Measurements from ENCODE around the gene MPDZ. TPM values are rescaled to one million over a fixed set of nuclear protein-coding genes. Genes with fewer than 3 reads are reported as not detected.

MPDZ gene
- total and polyA plus RNA-seq, 10 donors, result 3.8 to 42.8 (median 26.8) TPM

DNA sequence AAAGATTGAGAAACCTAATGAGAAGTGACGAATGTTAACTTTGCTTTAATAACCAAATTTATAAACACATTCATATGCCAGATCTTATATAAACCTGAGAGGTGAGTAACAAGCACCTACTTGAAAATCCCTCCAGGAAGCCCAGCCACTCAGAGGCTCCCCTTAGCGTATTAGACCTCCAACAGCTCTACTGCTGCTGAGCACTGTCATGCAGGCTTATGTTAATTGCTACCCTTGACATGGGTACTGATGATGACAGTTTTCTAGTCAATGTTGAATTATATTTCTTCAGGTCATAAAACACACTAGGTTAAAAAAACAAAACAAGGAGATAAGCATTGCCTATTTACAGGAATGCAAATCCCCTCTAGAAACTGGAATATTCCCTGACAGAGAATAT is 161.2 kb downstream of the MPDZ start:
- H3K27ac ChIP-seq, result no peak overlapping the region
- no peaks in the 10 kb centered on the region for H3K4me1 ChIP-seq
- H3K4me3 ChIP-seq, result no peak overlapping the region
- H3K9me3 ChIP-seq, result no peaks in the 10 kb centered on the region
- 82 to 90% (median 87%) methylated on average over 2 of the region's 2 CpGs for WGBS, 5 donors
- intact Hi-C loops (cut with DNase I; ENCODE audit: low total_unique reads), result no loop called here
- H3K36me3 ChIP-seq, result peaks cover 0 to 28% (median 5%) of the 10 kb centered on the region in 6 donors
- no peak for TF ChIP-seq POLR2A (IDR thresholded peaks at IDR 0.05)
- no peaks in the 10 kb centered on the region for H3K27me3 ChIP-seq (replicated peaks in 1 of 7)
- no peak for DNase-seq

DNA sequence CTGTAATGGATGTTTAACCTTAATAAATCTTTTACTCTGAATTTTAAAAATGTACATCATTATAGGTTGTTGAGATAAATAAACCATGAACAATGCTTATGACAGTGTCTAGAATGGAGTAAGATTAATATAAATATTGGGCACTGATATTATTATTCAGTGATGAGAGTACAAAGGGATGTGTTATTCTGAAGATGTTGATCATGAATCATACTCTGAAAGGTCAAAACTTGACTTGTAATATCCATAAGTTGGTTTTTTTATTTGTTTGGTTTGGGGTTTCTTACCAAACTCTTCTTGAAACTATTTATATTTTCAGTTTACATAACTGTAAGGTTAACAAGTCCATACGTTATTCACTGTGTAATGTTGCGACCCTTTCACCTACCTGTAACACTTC is 163.2 kb downstream of the MPDZ start:
- Histone ChIP-seq H3K27me3 (replicated peaks in 1 of 7) (no peaks in the 10 kb centered on the region), H3K4me3 (no peak overlapping the region), H3K9me3 (no peaks in the 10 kb centered on the region), H3K4me1 (no peaks in the 10 kb centered on the region), H3K27ac (no peak overlapping the region), H3K36me3 (peaks cover 0 to 15% (median 0%) of the 10 kb centered on the region in 6 donors)
- DNase-seq, result no peak
- TF ChIP-seq, protein P1, sequence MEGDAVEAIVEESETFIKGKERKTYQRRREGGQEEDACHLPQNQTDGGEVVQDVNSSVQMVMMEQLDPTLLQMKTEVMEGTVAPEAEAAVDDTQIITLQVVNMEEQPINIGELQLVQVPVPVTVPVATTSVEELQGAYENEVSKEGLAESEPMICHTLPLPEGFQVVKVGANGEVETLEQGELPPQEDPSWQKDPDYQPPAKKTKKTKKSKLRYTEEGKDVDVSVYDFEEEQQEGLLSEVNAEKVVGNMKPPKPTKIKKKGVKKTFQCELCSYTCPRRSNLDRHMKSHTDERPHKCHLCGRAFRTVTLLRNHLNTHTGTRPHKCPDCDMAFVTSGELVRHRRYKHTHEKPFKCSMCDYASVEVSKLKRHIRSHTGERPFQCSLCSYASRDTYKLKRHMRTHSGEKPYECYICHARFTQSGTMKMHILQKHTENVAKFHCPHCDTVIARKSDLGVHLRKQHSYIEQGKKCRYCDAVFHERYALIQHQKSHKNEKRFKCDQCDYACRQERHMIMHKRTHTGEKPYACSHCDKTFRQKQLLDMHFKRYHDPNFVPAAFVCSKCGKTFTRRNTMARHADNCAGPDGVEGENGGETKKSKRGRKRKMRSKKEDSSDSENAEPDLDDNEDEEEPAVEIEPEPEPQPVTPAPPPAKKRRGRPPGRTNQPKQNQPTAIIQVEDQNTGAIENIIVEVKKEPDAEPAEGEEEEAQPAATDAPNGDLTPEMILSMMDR (IDR thresholded peaks at IDR 0.05 in 8 of 11, conservative IDR thresholded peaks at IDR 0.05 in 3 of 11), result no peak
- TF ChIP-seq POLR2A (IDR thresholded peaks at IDR 0.05), result no peak
- TF ChIP-seq POLR2AphosphoS5 (IDR thresholded peaks at IDR 0.05), result no peak
- intact Hi-C loops (cut with DNase I; ENCODE audit: low total_unique reads), result no loop called here
- WGBS, 5 donors, result 85 to 93% (median 88%) methylated on average over 2 of the region's 2 CpGs

DNA sequence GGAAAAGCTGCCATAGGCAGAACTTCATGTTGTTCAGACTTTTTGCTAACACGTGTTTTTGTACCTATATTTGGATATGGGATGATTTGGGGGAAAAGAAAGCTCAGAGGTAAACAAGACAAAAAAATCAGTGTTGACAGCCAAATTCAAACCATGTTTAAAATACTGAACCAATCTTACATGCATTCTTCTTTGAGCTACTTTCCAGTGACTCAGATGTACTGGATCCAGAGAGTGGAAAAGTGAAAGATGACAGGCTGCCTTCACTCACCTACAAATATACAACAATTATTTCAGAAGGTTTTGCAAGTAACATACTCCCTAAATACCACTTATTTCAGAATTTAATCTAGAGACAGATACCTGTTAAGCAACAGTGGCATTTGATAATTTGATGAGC is 165.7 kb downstream of the MPDZ start:
- WGBS, 5 donors, result 60 to 80% (median 68%) methylated on average over 1 of the region's 1 CpG
- Histone ChIP-seq H3K27me3 (replicated peaks in 1 of 7) (no peaks in the 10 kb centered on the region), H3K4me1 (no peaks in the 10 kb centered on the region), H3K9me3 (no peaks in the 10 kb centered on the region), H3K4me3 (no peak overlapping the region), H3K27ac (no peak overlapping the region), H3K36me3 (peaks cover 0 to 24% (median 5%) of the 10 kb centered on the region in 6 donors)
- intact Hi-C loops (cut with DNase I; ENCODE audit: low total_unique reads), result no loop called here
- DNase-seq, result no peak
- TF ChIP-seq, protein P1 (IDR thresholded peaks at IDR 0.05 in 8 of 11, conservative IDR thresholded peaks at IDR 0.05 in 3 of 11), result no peak
- TF ChIP-seq POLR2AphosphoS5 (IDR thresholded peaks at IDR 0.05) (no peak), POLR2A (IDR thresholded peaks at IDR 0.05) (no peak)

DNA sequence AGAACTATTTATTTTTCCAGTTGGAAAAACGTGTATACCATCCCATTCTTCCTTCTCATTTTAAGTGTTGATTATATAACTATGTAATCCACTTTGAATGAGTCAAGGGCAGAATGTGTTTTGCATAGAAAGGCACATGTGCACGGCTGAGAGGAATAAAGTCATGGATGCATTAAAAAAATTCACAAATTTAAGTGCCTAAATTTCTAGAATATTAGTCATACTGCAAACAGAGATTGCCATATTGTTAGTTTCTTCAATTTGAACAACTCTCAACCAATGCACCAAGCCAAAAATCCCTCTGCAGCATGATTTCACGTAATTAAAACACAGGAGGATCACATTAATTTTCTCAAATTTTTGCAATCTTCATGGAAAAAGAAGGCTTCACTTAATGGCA is 166.3 kb downstream of the MPDZ start:
- peaks cover 0 to 28% (median 5%) of the 10 kb centered on the region in 6 donors for H3K36me3 ChIP-seq
- intact Hi-C loops (cut with DNase I; ENCODE audit: low total_unique reads), result no loop called here
- WGBS, 5 donors, result 41 to 68% (median 61%) methylated on average over 3 of the region's 3 CpGs
- no peaks in the 10 kb centered on the region for H3K27me3 ChIP-seq (replicated peaks in 1 of 7)
- no peaks in the 10 kb centered on the region for H3K9me3 ChIP-seq
- DNase-seq, result no peak
- no peaks in the 10 kb centered on the region for H3K4me1 ChIP-seq
- no peak overlapping the region for H3K4me3 ChIP-seq
- TF ChIP-seq POLR2AphosphoS5 (IDR thresholded peaks at IDR 0.05) (no peak), POLR2A (IDR thresholded peaks at IDR 0.05) (no peak)
- TF ChIP-seq, protein P1 (IDR thresholded peaks at IDR 0.05 in 8 of 11, conservative IDR thresholded peaks at IDR 0.05 in 3 of 11), result no peak
- no peak overlapping the region for H3K27ac ChIP-seq

DNA sequence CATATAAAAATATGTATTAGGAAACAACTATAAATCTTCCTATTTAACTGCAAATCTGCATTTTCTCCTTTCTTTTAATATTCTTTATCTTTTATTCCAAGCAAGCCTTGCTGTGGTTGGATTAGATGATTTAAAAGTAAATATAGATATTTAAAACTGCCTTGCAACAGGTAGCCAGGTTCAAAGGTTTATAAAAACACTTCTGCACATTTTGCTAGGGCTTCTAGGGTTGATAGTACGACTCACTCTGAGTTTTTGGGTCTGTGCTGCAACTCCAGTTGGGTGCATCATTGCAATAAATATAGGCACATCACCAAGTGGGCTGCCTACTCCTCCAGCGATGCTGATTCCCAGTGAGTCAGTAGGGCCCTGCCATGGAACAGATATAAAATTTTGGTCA is 167.7 kb downstream of the MPDZ start:
- Histone ChIP-seq H3K9me3 (no peaks in the 10 kb centered on the region), H3K4me1 (no peaks in the 10 kb centered on the region), H3K4me3 (no peak overlapping the region), H3K36me3 (peaks cover 0 to 36% (median 7%) of the 10 kb centered on the region in 6 donors), H3K27ac (no peak overlapping the region), H3K27me3 (replicated peaks in 1 of 7) (no peaks in the 10 kb centered on the region)
- 80 to 88% (median 82%) methylated on average over 2 of the region's 2 CpGs for WGBS, 5 donors
- intact Hi-C loops (cut with DNase I; ENCODE audit: low total_unique reads), result no loop called here
- TF ChIP-seq POLR2A (IDR thresholded peaks at IDR 0.05) (no peak), POLR2AphosphoS5 (IDR thresholded peaks at IDR 0.05) (no peak)
- TF ChIP-seq, protein P1 (IDR thresholded peaks at IDR 0.05 in 8 of 11, conservative IDR thresholded peaks at IDR 0.05 in 3 of 11), result no peak
- no peak for DNase-seq
